Endothelial cell of umbilical vein (primary cell): ENCODE results near the gene RALGAPA1. TPM values are rescaled to one million over a fixed set of nuclear protein-coding genes. Genes with fewer than 3 reads are reported as not detected.

Experiments
- BruUV-seq: library from RNA; stranded (reverse); fragments of 400-500 nt; replicated peaks from 2 replicates; lab custom pipeline; 2021; lab: Mats Ljungman, UMichigan
- CTCF ChIA-PET: fragments of 300-600, 350-600 bp; sonication (Branson Sonifier 250); formaldehyde crosslinking; loops from one replicate; lab custom pipeline; 2021; ENCODE audit warnings: antibody characterized with exemption, inconsistent platforms; lab: Charles Lee
- POLR2A ChIA-PET: fragments of 300-600, 350-600 bp; sonication (Branson Sonifier 250); formaldehyde crosslinking; loops from one replicate; lab custom pipeline; 2021; ENCODE audit warnings: antibody characterized with exemption, inconsistent platforms; lab: Charles Lee
- DNase-seq: peaks from one replicate; pipeline ENCODE4 v3.0.0-alpha.2; 2011; ENCODE audit warnings: low read depth, low spot score
- FAIRE-seq: peaks from 2 replicates; lab custom pipeline; 2011; peaks lifted over from hg19 to GRCh38; lab: Jason Lieb, UNC
- H2AFZ ChIP-seq: 2 replicates; pipeline ENCODE4 v1.6.0; 2012; ENCODE audit warnings: low read depth, low read length, control low read depth, inconsistent platforms
- H3K27ac ChIP-seq: 2 replicates; pipeline ENCODE4 v1.5.1; 2011; ENCODE audit warnings: low read depth, mild to moderate bottlenecking, control low read depth, low read length, moderate library complexity; ENCODE audit not compliant: insufficient read depth
- H3K27me3 ChIP-seq, 2 experiments: 2 replicates each; pipeline versions ENCODE4 v1.6.0 to v1.6.1; 2011; ENCODE audit warnings: low read length in 2 of 2, mixed read lengths in 1 of 2; ENCODE audit not compliant: control insufficient read depth in 2 of 2, insufficient read depth in 2 of 2
- H3K36me3 ChIP-seq, 2 experiments: 2 replicates in 1 of 2; 3 replicates in 1 of 2; pipeline ENCODE4 v1.5.1; 2011; ENCODE audit warnings: low read length in 2 of 2, mild to moderate bottlenecking in 1 of 2, moderate library complexity in 1 of 2; ENCODE audit not compliant: control insufficient read depth in 2 of 2, insufficient read depth in 2 of 2; ENCODE audit errors: extremely low read depth in 1 of 2
- H3K4me1 ChIP-seq: 3 replicates; pipeline ENCODE4 v1.5.1; 2011; ENCODE audit warnings: mild to moderate bottlenecking, low read length; ENCODE audit not compliant: control insufficient read depth, insufficient read depth; ENCODE audit errors: extremely low read depth
- H3K4me2 ChIP-seq: 2 replicates; pipeline ENCODE4 v1.6.1; 2011; ENCODE audit warnings: low read length, control low read depth, mixed read lengths; ENCODE audit not compliant: insufficient read depth
- H3K4me3 ChIP-seq, 3 experiments: fragments of 200-600 bp in 1 of 3; sonication (generic), shearing (Covaris generic) in 1 of 3; replicated peaks in 1 of 3; 2 replicates each; pipeline ENCODE4 v1.5.1; 2011 to 2016; ENCODE audit warnings: control low read depth in 3 of 3, low read length in 3 of 3, mild to moderate bottlenecking in 2 of 3, inconsistent platforms in 1 of 3, low read depth in 1 of 3, moderate library complexity in 1 of 3; ENCODE audit not compliant: insufficient read depth in 1 of 3
- H3K79me2 ChIP-seq: 2 replicates; pipeline ENCODE4 v1.6.0; 2012; ENCODE audit warnings: low read length, inconsistent platforms; ENCODE audit not compliant: control insufficient read depth, insufficient read depth
- H3K9ac ChIP-seq: replicated peaks from 2 replicates; pipeline ENCODE3; 2011; ENCODE audit warnings: low read length, control low read depth; ENCODE audit not compliant: insufficient read depth; ENCODE audit errors: extremely low read depth
- H3K9me1 ChIP-seq: replicated peaks from 3 replicates; pipeline ENCODE4 v1.6.0; 2011; ENCODE audit warnings: mild to moderate bottlenecking, low read length; ENCODE audit not compliant: control insufficient read depth, insufficient read depth; ENCODE audit errors: extremely low read depth
- H3K9me3 ChIP-seq: replicated peaks from 2 replicates; pipeline ENCODE4 v1.5.1; 2012; ENCODE audit warnings: low read length, inconsistent platforms; ENCODE audit not compliant: control insufficient read depth, insufficient read depth
- H4K20me1 ChIP-seq: replicated peaks from 2 replicates; pipeline ENCODE3; 2011; ENCODE audit warnings: mild to moderate bottlenecking, low read length; ENCODE audit not compliant: control insufficient read depth, insufficient read depth; ENCODE audit errors: extremely low read depth
- EZH2 ChIP-seq: IDR thresholded peaks from 2 replicates; pipeline ENCODE4 v1.6.1; 2012; ENCODE audit warnings: borderline replicate concordance, low read depth, mild to moderate bottlenecking, moderate library complexity, low read length, inconsistent platforms; ENCODE audit not compliant: severe bottlenecking
- FOS ChIP-seq: IDR thresholded peaks from 2 replicates; pipeline ENCODE4 v1.6.1; 2011; ENCODE audit warnings: mild to moderate bottlenecking, low read length, moderate library complexity, borderline replicate concordance; ENCODE audit not compliant: insufficient read depth
- GATA2 ChIP-seq: IDR thresholded peaks from 2 replicates; pipeline ENCODE4 v1.7.0; 2011; ENCODE audit warnings: low read depth, mild to moderate bottlenecking, moderate library complexity, mixed read lengths, low read length; ENCODE audit not compliant: insufficient read length, insufficient read depth
- JUN ChIP-seq: IDR thresholded peaks from 2 replicates; pipeline ENCODE4 v1.6.1; 2011; ENCODE audit warnings: borderline replicate concordance, low read depth; ENCODE audit not compliant: insufficient read length, insufficient read depth
- MYC ChIP-seq: IDR thresholded peaks from one replicate; pipeline ENCODE4 v1.6.1; 2011; ENCODE audit warnings: mild to moderate bottlenecking, low read depth, low read length
- POLR2A ChIP-seq: IDR thresholded peaks from 2 replicates; pipeline ENCODE4 v1.6.1; 2012; ENCODE audit warnings: low read depth, mild to moderate bottlenecking, control low read depth, low read length
- POLR2AphosphoS5 ChIP-seq: IDR thresholded peaks from 2 replicates; pipeline ENCODE4 v1.6.1; 2012; ENCODE audit warnings: low read depth, mild to moderate bottlenecking, control low read depth, low read length, moderate library complexity; ENCODE audit not compliant: insufficient read depth
- dilution Hi-C: fragments of 300-500 bp; cut with MboI; formaldehyde crosslinking; loops from one replicate; pipeline ENCODE4 v1.15.0; 2019; ENCODE audit warnings: low sequenced_read_pairs; ENCODE audit not compliant: extremely low pct_ligation_motif_present
- intact Hi-C: fragments of 100-400 bp; cut with micrococcal nuclease; formaldehyde crosslinking; loops from one replicate; pipeline ENCODE4 v1.10.0; 2022
- polyA plus RNA-seq, 4 experiments: library from polyadenylated mRNA; depleted of rRNA in 3 of 4; stranded (reverse) in 3 of 4; unstranded in 1 of 4; fragments of >200 nt; gene quantifications; 2 replicates each; pipeline versions ENCODE4 v1.2.1 to v1.2.3, GENCODE V29; 2011 to 2012; ENCODE audit warnings: missing spikeins in 1 of 4
- total RNA-seq: library from RNA; stranded (reverse); gene quantifications from 2 replicates; pipeline ENCODE4 v1.2.3, GENCODE V29; 2021
- TF ChIP-seq, protein P1 (sequence below), 2 donors: IDR thresholded peaks; 1 replicate in 1 of 2; 2 replicates in 1 of 2; pipeline ENCODE4 v1.5.1; 2011; ENCODE audit warnings: low read length in 2 of 2, mild to moderate bottlenecking in 2 of 2, moderate library complexity in 2 of 2, control low read depth in 1 of 2, inconsistent platforms in 1 of 2, low read depth in 1 of 2; ENCODE audit not compliant: insufficient read depth in 1 of 2; ENCODE audit errors: extremely low read depth in 1 of 2
- TF ChIP-seq, protein P2 (sequence below): IDR thresholded peaks from 2 replicates; pipeline ENCODE4 v1.6.1; 2011; ENCODE audit not compliant: insufficient read depth, insufficient read length

Gene RALGAPA1
- total and polyA plus RNA-seq, 2 donors (not counting 3 experiments of a cell fraction or from before 2014, with no cell fraction given) = 6.1 to 30.9 TPM

DNA sequence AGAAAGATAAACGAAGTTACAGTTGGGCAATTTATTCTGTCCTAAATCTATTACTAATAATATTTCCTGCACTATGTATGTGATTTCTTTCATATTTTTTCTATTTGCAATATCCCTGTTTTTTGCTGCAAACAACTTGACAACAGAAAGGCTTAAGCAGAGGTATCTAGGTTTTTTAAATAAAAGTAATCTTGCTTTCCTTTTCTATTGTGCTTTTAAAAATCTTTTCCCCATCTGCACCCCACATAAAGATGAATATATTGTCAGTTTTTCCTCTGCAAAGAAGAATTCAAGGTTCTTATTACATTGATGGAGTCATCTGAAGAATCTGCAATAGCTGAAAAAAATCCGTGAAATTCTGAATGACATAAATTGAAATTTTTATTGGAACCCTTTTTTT, 502 bp upstream of the RALGAPA1 start:
- Histone ChIP-seq H3K4me3 (no peak overlapping the region), H3K9me3 (no peaks in the 10 kb centered on the region), H4K20me1 (no peaks in the 10 kb centered on the region), H3K79me2 (peaks cover 21% of the 10 kb centered on the region), H3K4me2 (no peak overlapping the region), H3K27me3 (no peaks in the 10 kb centered on the region), H2AFZ (no peak overlapping the region), H3K27ac (no peak overlapping the region), H3K9ac (no peak overlapping the region), H3K9me1 (no peaks in the 10 kb centered on the region), H3K36me3 (no peaks in the 10 kb centered on the region), H3K4me1 (peaks cover 8% of the 10 kb centered on the region)
- no peak for FAIRE-seq
- BruUV-seq = no TSS peak
- POLR2A ChIA-PET = interaction anchor here (0.7 to 1.0 kb wide), 2 partner anchors 16 to 17 kb away, joined by 3 to 4 read pairs; partner anchors contain the start of gene BRMS1L
- CTCF ChIA-PET = interaction anchor here (1.1 to 1.7 kb wide), 3 partner anchors 9 to 370 kb away, joined by 4 to 17 read pairs (median 7); partner anchors contain the start of gene BRMS1L
- no peak for DNase-seq
- intact Hi-C loops (loop anchor here (1.0 to 10.0 kb wide), 3 partner anchors 17 to 515 kb away; partner anchors contain the start of genes BRMS1L, INSM2 and PSMA6), dilution Hi-C loops (no loop called here)
- TF ChIP-seq, protein P1, sequence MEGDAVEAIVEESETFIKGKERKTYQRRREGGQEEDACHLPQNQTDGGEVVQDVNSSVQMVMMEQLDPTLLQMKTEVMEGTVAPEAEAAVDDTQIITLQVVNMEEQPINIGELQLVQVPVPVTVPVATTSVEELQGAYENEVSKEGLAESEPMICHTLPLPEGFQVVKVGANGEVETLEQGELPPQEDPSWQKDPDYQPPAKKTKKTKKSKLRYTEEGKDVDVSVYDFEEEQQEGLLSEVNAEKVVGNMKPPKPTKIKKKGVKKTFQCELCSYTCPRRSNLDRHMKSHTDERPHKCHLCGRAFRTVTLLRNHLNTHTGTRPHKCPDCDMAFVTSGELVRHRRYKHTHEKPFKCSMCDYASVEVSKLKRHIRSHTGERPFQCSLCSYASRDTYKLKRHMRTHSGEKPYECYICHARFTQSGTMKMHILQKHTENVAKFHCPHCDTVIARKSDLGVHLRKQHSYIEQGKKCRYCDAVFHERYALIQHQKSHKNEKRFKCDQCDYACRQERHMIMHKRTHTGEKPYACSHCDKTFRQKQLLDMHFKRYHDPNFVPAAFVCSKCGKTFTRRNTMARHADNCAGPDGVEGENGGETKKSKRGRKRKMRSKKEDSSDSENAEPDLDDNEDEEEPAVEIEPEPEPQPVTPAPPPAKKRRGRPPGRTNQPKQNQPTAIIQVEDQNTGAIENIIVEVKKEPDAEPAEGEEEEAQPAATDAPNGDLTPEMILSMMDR (IDR thresholded peaks at IDR 0.05; ENCODE audit: extremely low read depth in 1 of 2, insufficient read depth in 1 of 2, low read depth in 1 of 2, low read length in 2 of 2) = no peak
- TF ChIP-seq MYC = no peak
- no peak for TF ChIP-seq POLR2AphosphoS5
- TF ChIP-seq FOS = no peak
- no peak for TF ChIP-seq GATA2
- TF ChIP-seq EZH2 = no peak
- TF ChIP-seq JUN = no peak
- TF ChIP-seq POLR2A = no peak
- TF ChIP-seq, protein P2, sequence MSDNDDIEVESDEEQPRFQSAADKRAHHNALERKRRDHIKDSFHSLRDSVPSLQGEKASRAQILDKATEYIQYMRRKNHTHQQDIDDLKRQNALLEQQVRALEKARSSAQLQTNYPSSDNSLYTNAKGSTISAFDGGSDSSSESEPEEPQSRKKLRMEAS = no peak
